Hepatocyte (in vitro differentiated cells): ENCODE results near the gene TAP2.

Source experiments
- EZH2 ChIP-seq: fragments of 200-600 bp; sonication (generic); IDR thresholded peaks from 2 replicates; pipeline ENCODE4 v1.6.1; 2016; ENCODE audit warnings: antibody characterized with exemption, mild to moderate bottlenecking, borderline replicate concordance
- TF ChIP-seq, protein P1 (sequence below): fragments of 200-600 bp; sonication (generic); IDR thresholded peaks from 2 replicates; pipeline ENCODE4 v1.5.1; 2016; ENCODE audit warnings: antibody characterized with exemption, mild to moderate bottlenecking; ENCODE audit not compliant: poor library complexity

DNA sequence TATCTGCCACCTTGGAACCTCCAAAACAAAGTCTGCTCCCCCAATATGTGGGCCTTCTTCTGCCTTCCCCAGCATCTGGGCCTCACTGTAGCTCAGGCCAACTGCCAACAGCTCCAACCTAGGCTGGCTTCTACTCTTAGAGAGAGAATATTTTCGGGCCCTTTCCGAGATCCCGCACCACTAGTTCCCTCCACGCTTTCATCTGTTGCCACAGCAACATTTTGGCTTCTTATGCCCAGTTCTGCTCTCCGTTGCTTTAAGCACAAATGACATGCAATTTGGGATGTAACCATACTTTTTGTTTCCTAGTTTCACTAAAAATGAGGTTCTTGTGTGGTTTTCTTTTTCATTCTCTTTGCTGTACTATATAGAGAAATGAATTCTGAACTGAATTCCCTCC, 49.1 kb upstream of the TAP2 start:
- TF ChIP-seq, protein P1, sequence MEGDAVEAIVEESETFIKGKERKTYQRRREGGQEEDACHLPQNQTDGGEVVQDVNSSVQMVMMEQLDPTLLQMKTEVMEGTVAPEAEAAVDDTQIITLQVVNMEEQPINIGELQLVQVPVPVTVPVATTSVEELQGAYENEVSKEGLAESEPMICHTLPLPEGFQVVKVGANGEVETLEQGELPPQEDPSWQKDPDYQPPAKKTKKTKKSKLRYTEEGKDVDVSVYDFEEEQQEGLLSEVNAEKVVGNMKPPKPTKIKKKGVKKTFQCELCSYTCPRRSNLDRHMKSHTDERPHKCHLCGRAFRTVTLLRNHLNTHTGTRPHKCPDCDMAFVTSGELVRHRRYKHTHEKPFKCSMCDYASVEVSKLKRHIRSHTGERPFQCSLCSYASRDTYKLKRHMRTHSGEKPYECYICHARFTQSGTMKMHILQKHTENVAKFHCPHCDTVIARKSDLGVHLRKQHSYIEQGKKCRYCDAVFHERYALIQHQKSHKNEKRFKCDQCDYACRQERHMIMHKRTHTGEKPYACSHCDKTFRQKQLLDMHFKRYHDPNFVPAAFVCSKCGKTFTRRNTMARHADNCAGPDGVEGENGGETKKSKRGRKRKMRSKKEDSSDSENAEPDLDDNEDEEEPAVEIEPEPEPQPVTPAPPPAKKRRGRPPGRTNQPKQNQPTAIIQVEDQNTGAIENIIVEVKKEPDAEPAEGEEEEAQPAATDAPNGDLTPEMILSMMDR = no peak
- no peak for TF ChIP-seq EZH2
